PC-3 (cell line): ENCODE measurements around the gene BMPER. TPM values are rescaled to one million over a fixed set of nuclear protein-coding genes. Genes with fewer than 3 reads are reported as not detected.

ENCODE experiments used
- ATAC-seq: fragments of 200-7000 bp; cut with Tn5 transposase; 2 replicates; pipeline ENCODE4 v1.9.1; 2020; ENCODE audit warnings: mild to moderate bottlenecking, moderate library complexity
- BruUV-seq: library from RNA; stranded (reverse); fragments of 400-500 nt; replicated peaks from 2 replicates; lab custom pipeline; 2021; lab: Mats Ljungman, UMichigan
- CTCF ChIA-PET: fragments of 300-600 bp; sonication (Branson Sonifier 250); formaldehyde crosslinking; loops from one replicate; lab custom pipeline; 2022; ENCODE audit warnings: antibody characterized with exemption; lab: Charles Lee
- POLR2A ChIA-PET: fragments of 300-600 bp; sonication (Branson Sonifier 250); formaldehyde crosslinking; loops from one replicate; lab custom pipeline; 2022; ENCODE audit warnings: antibody characterized with exemption; ENCODE audit not compliant: unreplicated experiment; lab: Charles Lee
- DNase-seq: peaks from one replicate; pipeline ENCODE4 v3.0.0-alpha.2; 2015
- H2AFZ ChIP-seq: fragments of 300-600 bp; sonication (generic); 2 replicates; pipeline ENCODE4 v1.6.0; 2016; ENCODE audit warnings: antibody characterized with exemption, low read length
- H3F3A ChIP-seq: fragments of 300-600 bp; sonication (generic); one replicate; pipeline ENCODE4 v1.6.0; 2017; ENCODE audit warnings: antibody characterized with exemption, low read length, control low read depth, mild to moderate bottlenecking; ENCODE audit not compliant: unreplicated experiment
- H3K27ac ChIP-seq: fragments of 300-600 bp; sonication (generic); 2 replicates; pipeline ENCODE4 v1.5.1; 2016; ENCODE audit warnings: mild to moderate bottlenecking, low read length
- H3K27me3 ChIP-seq: fragments of 300-600 bp; sonication (generic); 2 replicates; pipeline ENCODE4 v1.6.1; 2016; ENCODE audit warnings: low read length, mixed read lengths
- H3K36me3 ChIP-seq: fragments of 300-600 bp; sonication (generic); 2 replicates; pipeline ENCODE4 v1.6.1; 2016; ENCODE audit warnings: low read depth, mixed run types, low read length, mixed read lengths
- H3K4me1 ChIP-seq: fragments of 300-600 bp; sonication (generic); 2 replicates; pipeline ENCODE4 v1.5.1; 2016; ENCODE audit warnings: low read length; ENCODE audit not compliant: insufficient read depth
- H3K4me2 ChIP-seq: fragments of 300-600 bp; sonication (generic); 2 replicates; pipeline ENCODE4 v1.6.0; 2016; ENCODE audit warnings: low read length
- H3K4me3 ChIP-seq: fragments of 300-600 bp; sonication (generic); 2 replicates; pipeline ENCODE4 v1.5.1; 2016; ENCODE audit warnings: mild to moderate bottlenecking, low read length, mixed read lengths
- H3K79me2 ChIP-seq: fragments of 300-600 bp; sonication (generic); 2 replicates; pipeline ENCODE4 v1.6.1; 2017; ENCODE audit warnings: low read length, mixed read lengths
- H3K9ac ChIP-seq: fragments of 300-600 bp; sonication (generic); 2 replicates; pipeline ENCODE4 v1.6.0; 2016; ENCODE audit warnings: mild to moderate bottlenecking, low read length
- H3K9me2 ChIP-seq: fragments of 300-600 bp; sonication (generic); replicated peaks from 2 replicates; pipeline ENCODE4 v1.6.1; 2016; ENCODE audit warnings: mixed run types, low read length, mixed read lengths
- H3K9me3 ChIP-seq: fragments of 300-600 bp; sonication (generic); 2 replicates; pipeline ENCODE4 v1.6.1; 2016; ENCODE audit warnings: low read length, mixed read lengths
- H4K20me1 ChIP-seq: fragments of 300-600 bp; sonication (generic); 2 replicates; pipeline ENCODE4 v1.6.1; 2016; ENCODE audit warnings: low read length, mixed read lengths
- CTCF ChIP-seq: fragments of 300-600 bp; sonication (generic); conservative IDR thresholded peaks from 2 replicates; pipeline ENCODE4 v1.5.1; 2017; ENCODE audit warnings: antibody characterized with exemption, low read depth, mild to moderate bottlenecking, low read length
- EZH2 ChIP-seq: fragments of 300-600 bp; sonication (generic); IDR thresholded peaks from one replicate; pipeline ENCODE4 v1.6.1; 2017; ENCODE audit warnings: antibody characterized with exemption, mild to moderate bottlenecking, low read length; ENCODE audit not compliant: unreplicated experiment
- EZH2phosphoT487 ChIP-seq: fragments of 300-600 bp; sonication (generic); IDR thresholded peaks from 2 replicates; pipeline ENCODE4 v1.6.1; 2018; ENCODE audit warnings: mild to moderate bottlenecking, antibody characterized with exemption, low read length, borderline replicate concordance
- intact Hi-C: fragments of 100-400 bp; cut with micrococcal nuclease; formaldehyde crosslinking; loops from 2 replicates; pipeline ENCODE4 v1.9.0; 2023
- total RNA-seq: library from RNA; depleted of rRNA; stranded (reverse); fragments of >200 nt; gene quantifications from 2 replicates; pipeline ENCODE4 v1.2.3, GENCODE V29; 2014

The BMPER gene
- total RNA-seq, 1 experiment from 2014 or later = 0.11 TPM

GRCh38 chr7:33932832-33933468, 27.6 kb downstream of the BMPER start:
- H3K4me3 ChIP-seq = peak overlapping the region; percentile 48
- H3K36me3 ChIP-seq = no peaks in the 10 kb centered on the region
- BruUV-seq = no TSS peak
- DNase-seq (peak; percentile 89), ATAC-seq (peak; percentile 84)
- H3K4me1 ChIP-seq = peaks cover 21% of the 10 kb centered on the region
- 0 out of 2 replicates have a peak, but pooled peaks cover 3% of the 10 kb centered on the region for H3K27me3 ChIP-seq
- H3K9ac ChIP-seq = no peak overlapping the region
- no peaks in the 10 kb centered on the region for H3K9me3 ChIP-seq
- ChIA-PET CTCF (interaction anchor here (0.5 to 1.2 kb wide), 10 partner anchors 24 to 875 kb away, joined by 3 to 17 read pairs (median 3); no protein-coding TSS in a partner anchor), POLR2A (interaction anchor here (0.6 kb wide), 3 partner anchors 55 to 675 kb away, joined by 3 to 5 read pairs (median 5); no protein-coding TSS in a partner anchor)
- H3K9me2 ChIP-seq = no peaks in the 10 kb centered on the region
- no peak for TF ChIP-seq EZH2
- peak; percentile 90 for TF ChIP-seq CTCF
- H4K20me1 ChIP-seq = no peaks in the 10 kb centered on the region
- H3K27ac ChIP-seq = peak overlapping the region; percentile 51
- intact Hi-C loops = loop anchor here (1.0 to 5.0 kb wide), 4 partner anchors 176 to 748 kb away; no protein-coding TSS in a partner anchor
- H3K4me2 ChIP-seq = peak overlapping the region; percentile 75
- H2AFZ ChIP-seq = peak overlapping the region; percentile 72
- H3K79me2 ChIP-seq = no peaks in the 10 kb centered on the region
- no peaks in the 10 kb centered on the region for H3F3A ChIP-seq

- no TSS peak for BruUV-seq
These were observed 28.4 kb downstream of the BMPER start for GRCh38 chr7:33933611-33934281.

More at GRCh38 chr7:33933611-33934281, 28.4 kb downstream of the BMPER start:
- H3K36me3 ChIP-seq = no peaks in the 10 kb centered on the region
- no peaks in the 10 kb centered on the region for H4K20me1 ChIP-seq
- no peaks in the 10 kb centered on the region for H3K9me2 ChIP-seq
- intact Hi-C loops = loop anchor here (1.0 to 5.0 kb wide), 4 partner anchors 176 to 749 kb away; no protein-coding TSS in a partner anchor
- H3K27me3 ChIP-seq = 0 out of 2 replicates have a peak, but pooled peaks cover 3% of the 10 kb centered on the region
- H3F3A ChIP-seq = no peaks in the 10 kb centered on the region
- H2AFZ ChIP-seq = no peak overlapping the region
- H3K4me3 ChIP-seq = no peak overlapping the region
- no peaks in the 10 kb centered on the region for H3K9me3 ChIP-seq
- H3K27ac ChIP-seq = peak overlapping the region; percentile 51
- peak overlapping the region; percentile 75 for H3K4me2 ChIP-seq
- POLR2A ChIA-PET = no interaction called here
- H3K9ac ChIP-seq = no peak overlapping the region
- H3K79me2 ChIP-seq = no peaks in the 10 kb centered on the region
- H3K4me1 ChIP-seq = peaks cover 21% of the 10 kb centered on the region
- CTCF ChIA-PET = interaction anchor here (1.0 to 1.2 kb wide), 6 partner anchors 24 to 474 kb away, joined by 3 to 17 read pairs (median 4); no protein-coding TSS in a partner anchor
- ATAC-seq (peak; percentile 79), DNase-seq (peak; percentile 77)
- TF ChIP-seq CTCF (no peak), EZH2 (no peak), EZH2phosphoT487 (no peak)
